Astrocyte of the cerebellum (primary cell): ENCODE results near the gene DPYD.

Experiments
- DNase-seq: peaks from one replicate; pipeline ENCODE4 v3.0.0-alpha.2; 2011; ENCODE audit warnings: low read depth
- H3K4me3 ChIP-seq: 2 replicates; pipeline ENCODE4 v1.5.1; 2011; ENCODE audit warnings: mild to moderate bottlenecking, low read depth, low read length, moderate library complexity
- CTCF ChIP-seq: IDR thresholded peaks from 2 replicates; pipeline ENCODE4 v1.5.1; 2012; ENCODE audit warnings: low read length, low read depth, moderate library complexity, mild to moderate bottlenecking; ENCODE audit errors: missing control alignments
- in situ Hi-C: cut with HindIII; loops from 2 replicates; pipeline ENCODE4 v1.10.0; 2017; ENCODE audit warnings: low sequenced_read_pairs

The DPYD gene

DNA sequence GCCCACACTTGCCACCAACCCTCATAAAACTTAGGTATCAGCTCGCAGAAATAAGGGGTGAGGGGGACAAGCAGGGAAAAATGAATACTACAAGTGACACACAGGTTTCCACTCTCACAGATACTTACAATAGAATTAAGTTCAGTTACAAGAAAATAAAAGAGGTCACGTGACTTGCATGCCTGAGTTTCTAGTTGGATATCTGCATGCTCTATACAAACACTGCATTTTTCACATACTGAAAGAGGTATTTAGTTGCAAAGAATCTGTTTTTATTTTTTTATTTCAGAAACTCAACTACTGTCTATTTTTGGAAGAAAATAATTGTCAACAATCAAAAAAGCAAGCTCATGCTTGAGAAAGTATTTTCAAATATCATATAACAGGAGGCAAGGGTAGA, 43.5 kb downstream of the DPYD start:
- TF ChIP-seq CTCF = no peak
- in situ Hi-C loops = no loop called here
- DNase-seq = no peak
- H3K4me3 ChIP-seq = no peak overlapping the region

GRCh38 chr1:97875996-97876395, 44.8 kb downstream of the DPYD start:
- no peak overlapping the region for H3K4me3 ChIP-seq
- in situ Hi-C loops = no loop called here
- peak; percentile 15 for DNase-seq
- no peak for TF ChIP-seq CTCF

- TF ChIP-seq CTCF = no peak
- in situ Hi-C loops = no loop called here
- DNase-seq = no peak
- no peak overlapping the region for H3K4me3 ChIP-seq
These were observed 50.2 kb downstream of the DPYD start for GRCh38 chr1:97870589-97870988.

DNA sequence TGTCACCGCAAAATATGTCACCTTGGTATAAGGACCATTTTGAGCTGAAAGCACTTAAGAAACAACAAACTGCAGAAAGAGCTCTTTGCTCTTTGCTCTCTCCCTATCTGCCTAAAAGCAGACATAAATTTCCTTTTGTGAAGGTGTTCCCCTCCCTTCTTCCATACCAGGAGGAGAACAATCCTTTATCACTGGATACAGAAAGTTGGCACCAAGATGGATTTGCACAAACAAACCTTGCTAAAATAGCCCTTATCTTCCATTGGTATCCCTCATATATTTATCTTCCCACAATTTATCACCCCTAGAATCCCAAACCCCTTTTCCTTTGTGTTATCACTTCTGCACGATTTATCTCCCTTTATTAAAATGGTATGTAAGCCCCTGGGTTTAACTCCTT, 51.4 kb downstream of the DPYD start:
- in situ Hi-C loops = no loop called here
- no peak overlapping the region for H3K4me3 ChIP-seq
- no peak for DNase-seq
- TF ChIP-seq CTCF = no peak

GRCh38 chr1:97867127-97867526, 53.7 kb downstream of the DPYD start:
- TF ChIP-seq CTCF = no peak
- in situ Hi-C loops = no loop called here
- H3K4me3 ChIP-seq = no peak overlapping the region
- no peak for DNase-seq

GRCh38 chr1:97864615-97865014, 56.2 kb downstream of the DPYD start:
- in situ Hi-C loops = no loop called here
- H3K4me3 ChIP-seq = no peak overlapping the region
- no peak for DNase-seq
- TF ChIP-seq CTCF = no peak

DNA sequence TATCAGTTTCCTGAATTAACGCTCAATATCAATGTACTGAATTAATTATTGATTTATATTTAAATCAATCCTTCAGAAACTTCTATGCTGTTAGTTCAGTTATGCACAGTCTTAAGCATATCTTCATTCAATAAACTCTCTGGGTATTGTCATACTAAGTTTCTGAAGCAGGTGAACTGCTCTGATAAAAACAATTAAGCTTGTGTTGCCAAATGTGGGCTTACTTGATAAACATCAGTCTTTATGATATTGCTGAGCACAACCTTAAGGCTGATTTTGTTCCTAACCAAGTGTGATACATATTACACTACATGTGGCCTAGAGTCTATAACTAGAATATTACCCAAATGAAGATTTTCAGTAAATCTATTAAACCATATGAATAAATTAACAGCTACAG, 67.6 kb downstream of the DPYD start:
- TF ChIP-seq CTCF = no peak
- H3K4me3 ChIP-seq = no peak overlapping the region
- no peak for DNase-seq
- in situ Hi-C loops = no loop called here
